ENCODE data around the gene COMP.
"Not testable (repeated sequence)": the region's sequence is repeated elsewhere in the genome, so short reads cannot be mapped to it uniquely, and the experiment has no call there.

COMP gene

GRCh38 chr19:18745012-18745735 lies 45.9 kb downstream of the COMP start:
- DNase-seq: no peak

GRCh38 chr19:18743784-18744418 lies 47.2 kb downstream of the COMP start:
- no peak for DNase-seq

DNA sequence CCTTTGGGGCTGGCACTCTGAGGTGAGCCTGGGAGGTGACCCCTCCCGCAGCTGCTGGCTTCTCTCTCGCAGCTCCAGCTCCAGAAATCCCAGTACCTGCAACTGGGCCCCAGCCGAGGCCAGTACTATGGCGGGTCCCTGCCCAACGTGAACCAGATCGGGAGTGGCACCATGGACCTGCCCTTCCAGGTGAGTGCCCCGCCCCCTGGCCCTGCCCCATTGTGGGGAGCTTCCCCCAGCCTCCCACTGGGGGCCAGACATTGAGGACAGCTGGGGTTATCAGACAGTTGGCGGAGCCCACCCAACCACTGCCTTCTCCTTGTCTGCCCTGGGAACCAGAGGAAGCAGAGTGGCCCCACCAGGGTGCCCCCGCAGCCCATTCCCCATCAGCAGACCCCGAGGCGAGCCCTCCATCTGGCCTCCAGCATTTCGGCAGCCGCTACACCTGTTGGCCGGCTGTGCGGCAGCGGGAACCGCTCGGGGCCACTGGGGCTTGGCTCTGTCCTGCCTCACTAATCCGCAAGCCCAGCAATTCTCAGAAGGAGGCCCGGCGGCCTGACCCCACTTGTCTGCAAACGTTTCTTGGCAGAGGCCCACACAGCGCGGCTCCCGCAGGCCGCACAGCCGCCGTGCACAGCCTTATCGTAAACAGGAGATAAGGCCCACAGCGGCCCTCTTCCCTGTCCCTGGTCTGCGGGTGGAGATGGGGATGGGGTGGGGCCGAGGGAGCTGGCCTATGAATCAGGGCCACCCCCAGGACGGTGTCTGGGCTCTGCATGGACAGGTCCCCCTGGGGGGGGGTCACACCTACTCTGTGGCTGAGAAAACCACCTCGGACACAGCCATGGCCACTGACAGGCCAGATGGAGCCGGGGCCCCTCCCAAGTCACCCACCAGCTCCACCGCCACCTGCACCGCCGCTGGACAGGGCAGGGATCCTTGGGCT lies 48.0 kb downstream of the COMP start:
- DNase-seq: no peak

DNA sequence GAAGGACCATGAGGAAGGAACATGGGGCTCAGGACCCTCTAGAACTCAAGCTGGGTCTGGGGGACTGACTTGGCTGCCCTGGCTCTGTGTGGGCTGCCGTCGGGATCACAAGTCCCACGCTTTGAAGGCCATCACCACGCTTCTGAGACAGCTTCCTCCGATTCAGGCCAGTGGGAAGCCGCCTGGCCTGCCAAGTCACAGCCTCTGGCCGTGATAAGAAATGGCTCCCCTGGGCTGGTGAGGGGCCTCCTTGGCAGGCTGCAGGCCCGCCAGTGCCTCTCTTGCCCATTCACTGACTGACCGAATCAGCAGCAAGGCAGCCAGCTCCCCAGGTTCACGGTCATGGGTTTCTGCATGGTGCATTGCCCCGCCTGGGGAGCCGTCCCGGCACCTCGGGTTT lies 48.8 kb downstream of the COMP start:
- no peak for DNase-seq

- DNase-seq: peak; percentile 55
These were observed 49.7 kb downstream of the COMP start for GRCh38 chr19:18741124-18742121.

GRCh38 chr19:18738961-18739690 lies 52.0 kb downstream of the COMP start:
- DNase-seq: no peak

- DNase-seq: no peak
These were observed 53.2 kb downstream of the COMP start for GRCh38 chr19:18737954-18738351.

- DNase-seq: no peak
These were observed 53.7 kb downstream of the COMP start for GRCh38 chr19:18737337-18737953.

DNA sequence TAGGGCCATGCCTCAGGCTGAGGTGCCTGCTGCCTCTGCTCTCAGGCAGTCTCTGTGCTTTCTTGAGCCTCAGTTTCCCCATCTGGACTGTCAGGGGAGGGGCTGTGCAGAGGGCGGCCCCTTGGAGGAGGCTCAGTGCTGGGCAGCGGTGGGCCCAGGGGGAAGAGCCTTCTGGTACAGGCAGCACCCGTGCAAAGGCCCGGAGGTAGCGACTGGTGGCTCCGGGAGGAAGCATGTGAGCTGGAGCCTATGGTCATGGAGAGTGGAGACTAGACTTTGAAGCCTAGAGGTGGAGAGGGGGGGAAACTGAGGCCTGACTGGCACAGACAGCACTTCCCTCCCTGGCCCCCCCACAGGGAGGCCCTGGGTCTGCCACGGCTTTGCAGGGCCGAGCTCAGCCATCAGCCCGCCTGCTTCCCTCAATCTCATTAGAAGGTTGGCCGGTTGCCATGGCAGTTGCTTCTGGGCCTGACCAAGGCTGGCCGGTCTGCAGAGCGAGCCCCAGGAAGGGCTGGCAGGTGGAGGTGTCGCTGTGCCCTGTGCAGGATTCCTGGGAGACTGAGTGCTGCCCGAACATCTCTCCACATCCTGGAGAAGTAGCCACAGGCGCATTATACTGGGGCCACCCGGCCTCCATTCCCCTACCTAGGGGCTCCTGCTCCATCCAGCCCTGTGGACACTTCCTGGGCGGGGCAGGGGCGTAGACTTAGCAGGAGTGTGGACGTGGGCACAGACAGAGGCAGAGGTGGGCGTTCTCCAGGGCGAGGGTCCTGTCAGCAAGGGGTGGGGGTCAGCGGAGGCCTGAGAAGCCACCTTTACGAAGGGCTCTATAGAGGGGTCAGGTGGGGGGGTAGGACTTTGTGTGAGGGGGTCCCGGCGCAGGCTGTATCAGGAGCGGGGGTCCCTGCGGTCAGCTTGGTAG lies 54.4 kb downstream of the COMP start:
- DNase-seq: no peak

DNA sequence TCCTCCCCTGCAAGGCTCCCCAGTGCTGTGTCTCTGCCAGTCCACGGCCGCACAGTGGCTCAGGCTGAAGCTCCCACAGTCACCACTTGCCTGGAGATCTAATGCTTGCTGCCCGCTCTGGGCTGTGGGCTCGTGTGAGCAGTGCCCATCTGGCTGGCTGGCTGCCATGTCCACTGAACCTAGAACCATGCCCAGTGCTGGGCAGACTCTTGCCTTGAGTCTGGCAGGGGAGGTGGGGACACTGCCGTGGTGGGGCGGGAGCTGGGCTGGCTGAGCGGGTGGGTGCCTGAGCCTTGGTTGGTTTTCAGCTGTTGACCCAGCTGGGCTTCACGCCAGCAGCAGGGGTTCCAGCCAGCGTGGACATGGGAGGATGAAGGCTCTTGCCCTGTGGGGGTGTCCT lies 55.4 kb downstream of the COMP start:
- no peak for DNase-seq

- DNase-seq: no peak
These were observed 55.8 kb downstream of the COMP start for GRCh38 chr19:18735324-18735723.

GRCh38 chr19:18733762-18734332 lies 57.3 kb downstream of the COMP start:
- not testable (repeated sequence) for DNase-seq

DNA sequence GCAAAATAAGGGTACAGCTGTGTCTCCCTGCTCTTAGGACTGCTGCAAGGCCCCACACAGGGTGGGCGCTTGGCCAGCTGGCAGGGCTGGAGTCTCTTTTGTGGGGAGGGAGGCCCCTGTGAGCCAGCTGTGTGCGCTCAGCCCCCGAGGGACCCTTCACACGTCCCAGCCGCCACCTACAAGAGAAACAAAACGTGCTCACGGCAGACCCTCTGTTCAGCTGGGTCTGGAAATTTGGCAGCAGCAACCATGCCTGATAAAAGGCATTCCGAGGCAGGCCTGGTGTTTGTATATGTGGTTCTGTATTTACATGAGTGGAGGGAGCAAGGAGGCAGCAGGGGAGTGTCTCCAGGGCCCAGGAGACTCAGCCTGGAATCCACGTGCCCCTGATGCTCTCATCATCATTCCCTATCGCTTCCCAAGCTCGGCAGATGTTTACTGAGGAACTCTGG lies 57.9 kb downstream of the COMP start:
- DNase-seq: peak; percentile 76

Data from NCI-H1092 treated with DMSO at 0.1 percent for 48 hours (cell line).